HG03342 (cell line): ENCODE data around the gene SLC25A5.
"Not testable (repeated sequence)": the region's sequence is repeated elsewhere in the genome, so short reads cannot be mapped to it uniquely, and the experiment has no call there.

Experiments
- ATAC-seq: cut with Tn5 transposase; IDR thresholded peaks from one replicate; pipeline ENCODE4 v1.9.1; 2021; ENCODE audit warnings: mild to moderate bottlenecking, moderate library complexity; ENCODE audit not compliant: unreplicated experiment

Gene SLC25A5

DNA sequence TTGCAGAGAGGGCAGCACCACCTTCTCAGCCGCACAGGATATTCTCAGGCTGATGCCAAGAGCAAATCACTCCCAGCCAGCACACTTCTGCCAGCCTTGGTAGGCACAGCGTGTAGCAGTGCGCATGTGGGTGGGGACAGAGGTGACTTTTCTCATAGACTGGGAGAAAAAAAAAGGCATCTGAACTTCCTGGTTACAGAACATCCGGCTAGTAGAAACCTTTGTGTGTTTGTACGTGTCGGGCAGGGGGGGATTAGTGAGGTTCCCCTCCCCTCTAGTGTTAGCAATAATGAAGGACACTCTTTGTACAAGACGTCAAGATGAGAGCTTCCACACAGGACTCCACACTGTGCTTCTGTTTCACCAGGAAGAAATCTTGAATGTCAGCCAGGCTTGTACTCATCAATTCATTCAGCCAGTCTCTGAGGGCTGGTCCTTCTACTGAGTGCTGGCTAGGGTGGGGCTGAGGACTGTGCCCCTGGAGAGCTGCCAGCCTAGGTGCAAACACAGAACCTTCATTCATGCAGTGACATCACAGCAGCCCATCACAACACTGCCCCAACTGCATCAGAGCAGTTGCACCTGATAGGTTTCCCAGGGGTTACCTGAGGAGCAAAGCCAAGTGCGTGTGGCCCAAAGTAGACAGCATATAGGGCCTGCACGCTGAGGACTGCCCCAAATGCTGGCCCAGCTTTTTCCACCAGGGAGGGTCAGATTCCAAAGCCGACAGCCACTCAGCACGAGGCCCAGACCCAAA lies 34.7 kb downstream of the SLC25A5 start:
- no peak for ATAC-seq

DNA sequence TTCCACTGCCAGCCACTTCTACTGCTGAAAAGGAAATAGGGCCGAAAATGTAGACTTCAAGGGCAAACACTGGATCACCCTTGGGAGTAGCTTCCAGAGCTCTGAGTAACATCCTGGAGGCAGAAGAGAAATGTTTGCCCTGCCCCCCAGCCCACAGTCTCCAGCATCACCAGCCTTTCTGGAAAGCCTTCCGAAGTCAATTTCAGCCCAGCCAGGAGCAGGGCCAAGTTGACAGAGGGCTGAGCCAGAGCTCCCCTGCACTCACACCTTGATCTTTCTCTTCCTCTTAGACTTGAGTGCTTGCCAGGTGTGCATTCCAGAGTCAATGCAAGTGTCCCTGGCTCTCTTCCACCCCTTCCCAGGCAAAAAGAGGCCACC lies 35.2 kb downstream of the SLC25A5 start:
- ATAC-seq: no peak

DNA sequence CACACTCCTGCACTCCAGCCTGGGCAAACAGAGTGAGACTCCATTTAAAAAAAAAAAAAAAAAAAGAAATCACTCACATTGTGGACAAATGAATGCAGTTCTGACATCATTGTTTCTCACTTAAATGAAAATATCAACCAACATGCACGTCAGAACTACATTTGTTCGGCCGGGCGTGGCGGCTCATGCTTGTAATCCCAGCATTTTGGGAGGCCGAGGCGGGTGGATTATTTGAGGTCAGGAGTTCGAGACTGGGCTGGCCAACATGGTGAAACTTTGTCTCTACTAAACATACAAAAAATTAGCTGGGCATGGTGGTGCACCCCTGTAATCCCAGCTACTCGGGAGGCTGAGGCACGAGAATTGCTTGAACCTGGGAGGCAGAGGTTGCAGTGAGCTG lies 36.9 kb downstream of the SLC25A5 start:
- not testable (repeated sequence) for ATAC-seq

DNA sequence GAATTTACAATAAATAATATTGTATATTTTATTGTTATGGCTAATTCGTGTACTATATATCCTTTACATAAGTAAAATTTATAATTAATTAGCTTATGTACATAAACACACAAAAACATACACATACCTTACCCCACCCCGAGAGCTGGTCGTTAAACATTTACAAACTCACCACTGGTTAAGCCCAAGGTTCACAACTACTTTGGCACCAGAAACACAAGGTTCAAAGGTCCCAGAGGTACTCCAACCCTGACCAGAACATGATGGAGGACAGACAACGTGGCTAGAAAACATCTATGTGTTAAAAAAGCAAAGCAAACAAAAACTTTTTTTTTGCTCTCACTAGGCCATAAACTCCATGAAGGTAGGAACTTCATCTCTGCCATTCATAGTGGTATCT lies 37.7 kb downstream of the SLC25A5 start:
- ATAC-seq: no peak

DNA sequence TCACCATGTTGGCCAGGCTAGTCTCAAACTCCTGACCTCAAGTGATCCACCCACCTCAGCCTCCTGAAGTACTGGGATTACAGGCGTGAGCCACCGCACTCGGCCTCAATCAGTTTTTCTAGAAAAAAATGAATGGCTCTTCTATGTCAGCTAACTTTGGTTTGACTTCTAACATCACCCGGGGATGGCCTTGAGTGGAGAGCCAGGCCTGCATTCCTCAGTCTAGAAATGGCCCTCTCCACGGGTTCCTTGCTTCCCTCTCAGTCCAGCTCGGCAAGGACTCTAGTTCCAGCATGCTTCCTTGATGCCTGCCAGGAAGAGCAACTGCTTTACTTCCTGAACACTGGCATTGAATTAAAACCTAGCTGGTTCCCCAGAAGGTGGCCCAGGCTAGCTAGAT lies 39.0 kb downstream of the SLC25A5 start:
- no peak for ATAC-seq

DNA sequence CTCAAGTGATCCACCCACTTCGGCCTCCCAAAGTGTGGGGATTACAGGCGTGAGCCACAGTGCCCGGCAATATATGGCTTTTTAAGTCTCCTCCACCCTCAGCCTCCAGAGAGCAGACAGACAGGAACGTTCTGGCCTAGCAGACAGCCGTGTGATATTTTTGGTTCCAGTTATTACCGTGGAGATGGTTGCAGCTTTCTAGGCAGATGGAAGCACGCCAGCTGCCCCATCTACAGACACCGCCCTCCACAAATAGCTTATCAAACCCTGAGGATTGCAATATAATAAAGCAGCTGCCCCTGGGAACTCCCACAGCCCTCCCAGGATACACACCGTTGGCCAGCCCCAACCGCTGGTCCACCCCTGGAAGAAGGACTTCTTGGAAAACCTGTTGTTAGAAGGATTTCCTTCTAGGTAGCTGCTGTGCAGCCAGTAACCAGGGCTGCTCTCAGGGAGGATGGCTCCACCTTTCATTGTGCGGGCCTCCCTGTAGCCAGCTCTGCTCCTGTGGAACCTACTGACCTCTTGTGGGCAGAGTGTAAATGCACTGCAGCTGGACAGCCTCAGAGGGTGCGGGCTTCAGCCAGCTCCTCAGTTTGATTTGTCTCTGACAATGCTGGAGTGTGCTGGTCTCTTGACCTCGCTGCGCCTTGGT lies 44.0 kb downstream of the SLC25A5 start:
- peak; percentile 67 for ATAC-seq

DNA sequence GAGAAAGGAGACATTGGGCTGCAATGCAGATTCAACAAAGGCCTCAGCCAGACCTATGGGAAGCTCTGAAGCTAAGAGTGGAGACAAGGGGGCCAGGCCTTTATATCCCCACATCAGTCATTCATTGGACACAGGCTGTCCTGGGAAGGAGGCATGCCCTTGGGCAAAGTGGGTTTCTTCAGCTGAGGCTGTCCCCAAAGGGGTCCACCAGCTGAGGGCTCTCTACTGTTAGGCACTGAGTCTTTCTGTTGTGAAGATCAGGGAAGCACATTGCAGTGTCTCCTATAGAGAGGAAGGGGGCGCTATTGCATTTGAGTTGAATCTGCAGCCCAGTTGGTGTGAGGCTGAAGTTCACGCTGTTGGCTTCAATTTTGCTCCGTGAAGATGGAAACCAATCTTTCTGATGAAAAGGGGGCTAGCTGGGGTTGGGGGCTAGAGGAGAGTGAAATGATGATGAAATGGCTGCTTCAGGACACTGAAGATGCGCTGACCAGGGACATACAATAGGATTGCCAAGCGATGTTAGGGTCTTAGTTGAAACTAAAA lies 48.0 kb downstream of the SLC25A5 start:
- peak; percentile 82 for ATAC-seq

DNA sequence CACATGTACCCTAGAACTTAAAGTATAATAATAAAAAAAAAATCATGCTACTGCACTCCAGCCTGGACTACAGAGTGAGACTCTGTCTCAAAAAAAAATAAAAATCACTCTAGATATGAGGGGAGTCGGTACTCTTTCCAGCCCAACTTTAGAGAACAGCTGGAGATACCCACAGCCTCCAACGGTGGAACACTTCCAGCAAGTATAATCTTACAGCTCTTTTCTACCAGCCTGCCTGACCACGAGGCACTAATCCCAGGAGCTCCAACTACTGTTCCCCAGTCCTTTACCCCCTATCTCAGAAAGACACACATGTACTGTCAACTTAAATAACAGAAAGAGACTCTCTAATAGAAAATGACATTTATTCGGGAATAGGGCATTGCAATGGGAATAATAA lies 50.1 kb downstream of the SLC25A5 start:
- ATAC-seq: no peak
